HCT116 (cell line): ENCODE data around the gene DMRTC1B. TPM values are rescaled to one million over a fixed set of nuclear protein-coding genes. Genes with fewer than 3 reads are reported as not detected.
"Not testable (repeated sequence)": the region's sequence is repeated elsewhere in the genome, so short reads cannot be mapped to it uniquely, and the experiment has no call there.

Experiments
- ATAC-seq: fragments of 200-7000 bp; cut with Tn5 transposase; 2 replicates; pipeline ENCODE4 v1.9.1; 2020; ENCODE audit warnings: mild to moderate bottlenecking, moderate library complexity
- BruUV-seq: library from RNA; stranded (reverse); fragments of 400-500 nt; replicated peaks from 2 replicates; lab custom pipeline; 2021; lab: Mats Ljungman, UMichigan
- CTCF ChIA-PET: fragments of 300-600 bp; sonication (Branson Sonifier 250); formaldehyde crosslinking; loops from one replicate; lab custom pipeline; 2021; ENCODE audit warnings: antibody characterized with exemption; lab: Charles Lee
- POLR2A ChIA-PET: fragments of 300-600, 350-600 bp; sonication (Branson Sonifier 250); formaldehyde crosslinking; loops from one replicate; lab custom pipeline; 2021; ENCODE audit warnings: antibody characterized with exemption; lab: Charles Lee
- RAD21 ChIA-PET, 2 experiments: fragments of 300-600 bp; sonication (Branson Sonifier 250); formaldehyde crosslinking; loops; one replicate each; lab custom pipeline; 2023; ENCODE audit warnings: low total read pairs in 2 of 2; ENCODE audit not compliant: uncharacterized antibody in 2 of 2, unreplicated experiment in 2 of 2, low non-redundant PET in 1 of 2; lab: Charles Lee
- DNase-seq: peaks from one replicate; pipeline ENCODE4 v3.0.0-alpha.2; 2010; ENCODE audit warnings: low read depth, low spot score
- H2AFZ ChIP-seq: fragments of 200-600 bp; shearing (Covaris generic), sonication (generic); 2 replicates; pipeline ENCODE4 v1.6.1; 2017; ENCODE audit warnings: low read depth, mixed run types, mixed read lengths, antibody characterized with exemption, low read length; ENCODE audit not compliant: poor library complexity, severe bottlenecking
- H3K27ac ChIP-seq: 2 replicates; pipeline ENCODE4 v1.5.1; 2012; ENCODE audit warnings: low read depth, low read length
- H3K27me3 ChIP-seq: fragments of 200-600 bp; sonication (generic); 2 replicates; pipeline ENCODE4 v1.6.1; 2016; ENCODE audit warnings: mixed run types, low read length, mixed read lengths; ENCODE audit not compliant: insufficient read depth
- H3K36me3 ChIP-seq, 2 experiments: fragments of 200-500 bp in 1 of 2; fragments of 200-600 bp in 1 of 2; sonication (Bioruptor generic) in 1 of 2; sonication (generic) in 1 of 2; 2 replicates each; pipeline versions ENCODE4 v1.5.1 to v1.6.1; 2014 to 2016; ENCODE audit warnings: low read length in 2 of 2, inconsistent platforms in 1 of 2, mixed read lengths in 1 of 2, mixed run types in 1 of 2; ENCODE audit not compliant: insufficient read depth in 2 of 2, control insufficient read depth in 1 of 2
- H3K4me1 ChIP-seq, 2 experiments: fragments of 200-600 bp in 1 of 2; sonication (generic) in 1 of 2; 2 replicates each; pipeline versions ENCODE4 v1.5.1 to v1.6.1; 2012 to 2017; ENCODE audit warnings: low read length in 2 of 2, inconsistent platforms in 1 of 2, mild to moderate bottlenecking in 1 of 2, mixed read lengths in 1 of 2, mixed run types in 1 of 2, moderate library complexity in 1 of 2; ENCODE audit not compliant: insufficient read depth in 2 of 2, control insufficient read depth in 1 of 2
- H3K4me2 ChIP-seq: fragments of 200-600 bp; sonication (generic); 2 replicates; pipeline ENCODE4 v1.6.1; 2017; ENCODE audit warnings: mixed run types, low read length, mixed read lengths
- H3K4me3 ChIP-seq, 2 experiments: fragments of 200-600 bp in 1 of 2; sonication (generic) in 1 of 2; replicated peaks in 1 of 2; 2 replicates each; pipeline ENCODE4 v1.5.1; 2011 to 2016; ENCODE audit warnings: low read length in 2 of 2, control low read depth in 1 of 2, low read depth in 1 of 2, mild to moderate bottlenecking in 1 of 2, mixed read lengths in 1 of 2, mixed run types in 1 of 2
- H3K79me2 ChIP-seq: fragments of 200-600 bp; sonication (generic); 2 replicates; pipeline ENCODE4 v1.6.1; 2017; ENCODE audit warnings: mild to moderate bottlenecking, mixed run types, low read length, moderate library complexity, mixed read lengths; ENCODE audit not compliant: insufficient read depth
- H3K9ac ChIP-seq: fragments of 200-600 bp; sonication (generic); 2 replicates; pipeline ENCODE4 v1.6.1; 2016; ENCODE audit warnings: low read length, mixed read lengths
- H3K9me2 ChIP-seq: fragments of 200-600 bp; sonication (generic), shearing (Covaris generic); 2 replicates; pipeline ENCODE4 v1.6.1; 2017; ENCODE audit warnings: mixed run types, mild to moderate bottlenecking, moderate library complexity; ENCODE audit not compliant: insufficient read depth
- H3K9me3 ChIP-seq, 2 experiments: fragments of 200-500 bp in 1 of 2; fragments of 200-600 bp in 1 of 2; sonication (Bioruptor generic) in 1 of 2; sonication (generic) in 1 of 2; 2 replicates each; pipeline ENCODE4 v1.6.1; 2014 to 2017; ENCODE audit warnings: low read length in 2 of 2, mixed read lengths in 2 of 2, inconsistent platforms in 1 of 2, low read depth in 1 of 2, mild to moderate bottlenecking in 1 of 2, mixed run types in 1 of 2, moderate library complexity in 1 of 2; ENCODE audit not compliant: control insufficient read depth in 1 of 2, insufficient read depth in 1 of 2
- H4K20me1 ChIP-seq: fragments of 200-600 bp; sonication (generic), shearing (Covaris generic); 2 replicates; pipeline ENCODE4 v1.6.1; 2017; ENCODE audit warnings: mixed run types, mild to moderate bottlenecking, moderate library complexity; ENCODE audit not compliant: insufficient read depth
- CBX3 ChIP-seq: IDR thresholded peaks from 2 replicates; pipeline ENCODE4 v1.6.1; 2012; ENCODE audit warnings: low read depth
- EGR1 ChIP-seq: IDR thresholded peaks from 2 replicates; pipeline ENCODE4 v1.6.1; 2012; ENCODE audit warnings: low read depth
- ELF1 ChIP-seq: IDR thresholded peaks from 2 replicates; pipeline ENCODE4 v1.6.1; 2012; ENCODE audit warnings: low read depth, borderline replicate concordance
- EZH2 ChIP-seq: fragments of 200-600 bp; sonication (generic); IDR thresholded peaks from 2 replicates; pipeline ENCODE4 v1.6.1; 2017; ENCODE audit warnings: antibody characterized with exemption, mixed run types
- FOSL1 ChIP-seq: IDR thresholded peaks from 2 replicates; pipeline ENCODE4 v1.6.1; 2012; ENCODE audit warnings: low read depth
- JUND ChIP-seq: IDR thresholded peaks from 2 replicates; pipeline ENCODE4 v1.6.1; 2012
- POLR2A ChIP-seq: IDR thresholded peaks from 2 replicates; pipeline ENCODE4 v1.7.0; 2011; ENCODE audit warnings: borderline replicate concordance; ENCODE audit not compliant: insufficient read depth, insufficient read length; ENCODE audit errors: extremely low read depth
- RAD21 ChIP-seq: IDR thresholded peaks from 2 replicates; pipeline ENCODE4 v1.6.1; 2012; ENCODE audit warnings: low read depth, mild to moderate bottlenecking
- SIN3A ChIP-seq: IDR thresholded peaks from 2 replicates; pipeline ENCODE4 v1.6.1; 2012; ENCODE audit warnings: low read depth
- SRF ChIP-seq: IDR thresholded peaks from 2 replicates; pipeline ENCODE4 v1.6.1; 2012; ENCODE audit warnings: low read depth
- TCF7L2 ChIP-seq: IDR thresholded peaks from 2 replicates; pipeline ENCODE4 v1.7.0; 2011; ENCODE audit warnings: borderline replicate concordance, inconsistent platforms; ENCODE audit not compliant: insufficient read depth, insufficient read length; ENCODE audit errors: extremely low read depth
- ZFX ChIP-seq: fragments of 450-650 bp; IDR thresholded peaks from 2 replicates; pipeline ENCODE4 v1.6.1; 2017
- ZNF274 ChIP-seq: fragments of 200-500 bp; sonication (Bioruptor generic); IDR thresholded peaks from 2 replicates; pipeline ENCODE4 v1.6.1; 2014; ENCODE audit warnings: mild to moderate bottlenecking, low read depth, low read length, inconsistent platforms
- intact Hi-C: fragments of 100-400 bp; cut with micrococcal nuclease; formaldehyde crosslinking; loops from 2 replicates; pipeline ENCODE4 v1.10.0; 2022
- total RNA-seq: library from RNA; stranded (reverse); gene quantifications from one replicate; pipeline ENCODE4 v1.2.1, GENCODE V29; 2021; ENCODE audit not compliant: unreplicated experiment
- TF ChIP-seq, protein P1 (sequence below): IDR thresholded peaks from 2 replicates; pipeline ENCODE4 v1.6.1; 2012
- TF ChIP-seq, protein P2 (sequence below): IDR thresholded peaks from 2 replicates; pipeline ENCODE4 v1.6.1; 2011; ENCODE audit warnings: mild to moderate bottlenecking, low read length, moderate library complexity; ENCODE audit not compliant: insufficient replicate concordance; ENCODE audit errors: extremely low read depth
- TF ChIP-seq, protein P3 (sequence below): IDR thresholded peaks from 2 replicates; pipeline ENCODE4 v1.6.1; 2012; ENCODE audit warnings: low read depth
- TF ChIP-seq, protein P4 (sequence below): IDR thresholded peaks from 2 replicates; pipeline ENCODE4 v1.6.1; 2012

DMRTC1B gene
- total RNA-seq, 1 experiment from 2014 or later, result not detected

DNA sequence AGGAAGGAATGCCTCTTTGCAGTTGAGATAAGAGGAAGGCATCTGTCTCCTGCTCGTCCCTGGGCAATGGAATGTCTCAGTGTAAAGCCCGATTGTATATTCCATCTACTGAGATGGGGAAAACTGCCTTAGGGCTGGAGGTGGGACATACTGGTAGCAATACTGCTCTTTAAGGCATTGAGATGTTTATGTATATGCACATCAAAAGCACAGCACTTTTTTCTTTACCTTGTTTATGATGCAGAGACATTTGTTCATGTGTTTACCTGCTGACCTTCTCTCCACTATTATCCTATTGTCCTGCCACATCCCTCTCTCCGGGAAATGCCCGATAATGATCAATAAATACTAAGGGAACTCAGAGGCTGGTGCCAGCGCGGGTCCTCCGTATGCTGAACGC is 43.1 kb upstream of the DMRTC1B start:
- H3K9me2 ChIP-seq, CTCF ChIA-PET, BruUV-seq, RAD21 ChIA-PET, intact Hi-C loops, H3K36me3 ChIP-seq, H3K27me3 ChIP-seq, H4K20me1 ChIP-seq, H3K4me3 ChIP-seq, H2AFZ ChIP-seq, H3K9ac ChIP-seq, H3K4me2 ChIP-seq, H3K4me1 ChIP-seq, ATAC-seq, H3K9me3 ChIP-seq, H3K27ac ChIP-seq, H3K79me2 ChIP-seq, DNase-seq, POLR2A ChIA-PET: not testable (repeated sequence)

DNA sequence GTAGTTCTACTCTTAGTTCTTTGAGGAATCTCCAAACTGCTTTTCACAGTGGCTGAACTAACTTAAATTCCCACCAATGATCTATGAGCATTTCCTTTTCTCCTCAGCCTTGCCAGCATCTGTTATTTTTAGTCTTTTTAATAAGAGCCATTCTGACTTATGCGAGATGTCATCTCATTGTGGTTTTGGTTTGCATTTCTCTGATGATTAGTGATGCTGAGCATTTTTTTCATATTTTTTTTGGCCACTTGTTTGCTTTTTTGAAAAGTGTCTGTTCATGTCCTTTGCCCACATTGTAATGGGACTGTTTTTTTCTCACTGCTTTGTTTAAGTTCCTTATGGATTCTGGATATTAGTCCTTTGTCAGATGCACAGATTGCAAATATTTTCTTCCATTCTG is 41.1 kb upstream of the DMRTC1B start:
- DNase-seq (no peak), ATAC-seq (no peak)
- no peak overlapping the region for H3K4me2 ChIP-seq
- RAD21 ChIA-PET, result no interaction called here
- H3K79me2 ChIP-seq, result no peaks in the 10 kb centered on the region
- intact Hi-C loops, result no loop called here
- H3K4me3 ChIP-seq, result no peak overlapping the region
- BruUV-seq, result no TSS peak
- H3K36me3 ChIP-seq, result no peaks in the 10 kb centered on the region
- H4K20me1 ChIP-seq, result no peaks in the 10 kb centered on the region
- no peak overlapping the region for H3K9ac ChIP-seq
- H3K9me2 ChIP-seq, result no peaks in the 10 kb centered on the region
- no peaks in the 10 kb centered on the region for H3K4me1 ChIP-seq
- CTCF ChIA-PET, result no interaction called here
- H3K9me3 ChIP-seq, result no peaks in the 10 kb centered on the region
- no peak overlapping the region for H2AFZ ChIP-seq
- POLR2A ChIA-PET, result no interaction called here
- H3K27me3 ChIP-seq, result no peaks in the 10 kb centered on the region
- H3K27ac ChIP-seq, result no peak overlapping the region
- TF ChIP-seq JUND, result no peak
- TF ChIP-seq RAD21, result no peak
- TF ChIP-seq, protein P1, sequence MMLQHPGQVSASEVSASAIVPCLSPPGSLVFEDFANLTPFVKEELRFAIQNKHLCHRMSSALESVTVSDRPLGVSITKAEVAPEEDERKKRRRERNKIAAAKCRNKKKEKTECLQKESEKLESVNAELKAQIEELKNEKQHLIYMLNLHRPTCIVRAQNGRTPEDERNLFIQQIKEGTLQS, result no peak
- TF ChIP-seq, protein P2, sequence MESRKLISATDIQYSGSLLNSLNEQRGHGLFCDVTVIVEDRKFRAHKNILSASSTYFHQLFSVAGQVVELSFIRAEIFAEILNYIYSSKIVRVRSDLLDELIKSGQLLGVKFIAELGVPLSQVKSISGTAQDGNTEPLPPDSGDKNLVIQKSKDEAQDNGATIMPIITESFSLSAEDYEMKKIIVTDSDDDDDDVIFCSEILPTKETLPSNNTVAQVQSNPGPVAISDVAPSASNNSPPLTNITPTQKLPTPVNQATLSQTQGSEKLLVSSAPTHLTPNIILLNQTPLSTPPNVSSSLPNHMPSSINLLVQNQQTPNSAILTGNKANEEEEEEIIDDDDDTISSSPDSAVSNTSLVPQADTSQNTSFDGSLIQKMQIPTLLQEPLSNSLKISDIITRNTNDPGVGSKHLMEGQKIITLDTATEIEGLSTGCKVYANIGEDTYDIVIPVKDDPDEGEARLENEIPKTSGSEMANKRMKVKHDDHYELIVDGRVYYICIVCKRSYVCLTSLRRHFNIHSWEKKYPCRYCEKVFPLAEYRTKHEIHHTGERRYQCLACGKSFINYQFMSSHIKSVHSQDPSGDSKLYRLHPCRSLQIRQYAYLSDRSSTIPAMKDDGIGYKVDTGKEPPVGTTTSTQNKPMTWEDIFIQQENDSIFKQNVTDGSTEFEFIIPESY, result no peak
- TF ChIP-seq ZFX, result no peak
- TF ChIP-seq POLR2A, result no peak
- TF ChIP-seq, protein P3, sequence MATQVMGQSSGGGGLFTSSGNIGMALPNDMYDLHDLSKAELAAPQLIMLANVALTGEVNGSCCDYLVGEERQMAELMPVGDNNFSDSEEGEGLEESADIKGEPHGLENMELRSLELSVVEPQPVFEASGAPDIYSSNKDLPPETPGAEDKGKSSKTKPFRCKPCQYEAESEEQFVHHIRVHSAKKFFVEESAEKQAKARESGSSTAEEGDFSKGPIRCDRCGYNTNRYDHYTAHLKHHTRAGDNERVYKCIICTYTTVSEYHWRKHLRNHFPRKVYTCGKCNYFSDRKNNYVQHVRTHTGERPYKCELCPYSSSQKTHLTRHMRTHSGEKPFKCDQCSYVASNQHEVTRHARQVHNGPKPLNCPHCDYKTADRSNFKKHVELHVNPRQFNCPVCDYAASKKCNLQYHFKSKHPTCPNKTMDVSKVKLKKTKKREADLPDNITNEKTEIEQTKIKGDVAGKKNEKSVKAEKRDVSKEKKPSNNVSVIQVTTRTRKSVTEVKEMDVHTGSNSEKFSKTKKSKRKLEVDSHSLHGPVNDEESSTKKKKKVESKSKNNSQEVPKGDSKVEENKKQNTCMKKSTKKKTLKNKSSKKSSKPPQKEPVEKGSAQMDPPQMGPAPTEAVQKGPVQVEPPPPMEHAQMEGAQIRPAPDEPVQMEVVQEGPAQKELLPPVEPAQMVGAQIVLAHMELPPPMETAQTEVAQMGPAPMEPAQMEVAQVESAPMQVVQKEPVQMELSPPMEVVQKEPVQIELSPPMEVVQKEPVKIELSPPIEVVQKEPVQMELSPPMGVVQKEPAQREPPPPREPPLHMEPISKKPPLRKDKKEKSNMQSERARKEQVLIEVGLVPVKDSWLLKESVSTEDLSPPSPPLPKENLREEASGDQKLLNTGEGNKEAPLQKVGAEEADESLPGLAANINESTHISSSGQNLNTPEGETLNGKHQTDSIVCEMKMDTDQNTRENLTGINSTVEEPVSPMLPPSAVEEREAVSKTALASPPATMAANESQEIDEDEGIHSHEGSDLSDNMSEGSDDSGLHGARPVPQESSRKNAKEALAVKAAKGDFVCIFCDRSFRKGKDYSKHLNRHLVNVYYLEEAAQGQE, result no peak
- TF ChIP-seq, protein P4, sequence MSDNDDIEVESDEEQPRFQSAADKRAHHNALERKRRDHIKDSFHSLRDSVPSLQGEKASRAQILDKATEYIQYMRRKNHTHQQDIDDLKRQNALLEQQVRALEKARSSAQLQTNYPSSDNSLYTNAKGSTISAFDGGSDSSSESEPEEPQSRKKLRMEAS, result no peak
- no peak for TF ChIP-seq CBX3
- TF ChIP-seq SIN3A, result no peak
- no peak for TF ChIP-seq FOSL1
- TF ChIP-seq EZH2, result no peak
- no peak for TF ChIP-seq ELF1
- no peak for TF ChIP-seq EGR1
- TF ChIP-seq ZNF274, result no peak
- TF ChIP-seq TCF7L2, result no peak
- TF ChIP-seq SRF, result no peak
